ENCODE results near the gene INSM2.

INSM2 gene, protein sequence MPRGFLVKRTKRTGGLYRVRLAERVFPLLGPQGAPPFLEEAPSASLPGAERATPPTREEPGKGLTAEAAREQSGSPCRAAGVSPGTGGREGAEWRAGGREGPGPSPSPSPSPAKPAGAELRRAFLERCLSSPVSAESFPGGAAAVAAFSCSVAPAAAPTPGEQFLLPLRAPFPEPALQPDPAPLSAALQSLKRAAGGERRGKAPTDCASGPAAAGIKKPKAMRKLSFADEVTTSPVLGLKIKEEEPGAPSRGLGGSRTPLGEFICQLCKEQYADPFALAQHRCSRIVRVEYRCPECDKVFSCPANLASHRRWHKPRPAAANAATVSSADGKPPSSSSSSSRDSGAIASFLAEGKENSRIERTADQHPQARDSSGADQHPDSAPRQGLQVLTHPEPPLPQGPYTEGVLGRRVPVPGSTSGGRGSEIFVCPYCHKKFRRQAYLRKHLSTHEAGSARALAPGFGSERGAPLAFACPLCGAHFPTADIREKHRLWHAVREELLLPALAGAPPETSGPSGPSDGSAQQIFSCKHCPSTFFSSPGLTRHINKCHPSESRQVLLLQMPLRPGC

DNA sequence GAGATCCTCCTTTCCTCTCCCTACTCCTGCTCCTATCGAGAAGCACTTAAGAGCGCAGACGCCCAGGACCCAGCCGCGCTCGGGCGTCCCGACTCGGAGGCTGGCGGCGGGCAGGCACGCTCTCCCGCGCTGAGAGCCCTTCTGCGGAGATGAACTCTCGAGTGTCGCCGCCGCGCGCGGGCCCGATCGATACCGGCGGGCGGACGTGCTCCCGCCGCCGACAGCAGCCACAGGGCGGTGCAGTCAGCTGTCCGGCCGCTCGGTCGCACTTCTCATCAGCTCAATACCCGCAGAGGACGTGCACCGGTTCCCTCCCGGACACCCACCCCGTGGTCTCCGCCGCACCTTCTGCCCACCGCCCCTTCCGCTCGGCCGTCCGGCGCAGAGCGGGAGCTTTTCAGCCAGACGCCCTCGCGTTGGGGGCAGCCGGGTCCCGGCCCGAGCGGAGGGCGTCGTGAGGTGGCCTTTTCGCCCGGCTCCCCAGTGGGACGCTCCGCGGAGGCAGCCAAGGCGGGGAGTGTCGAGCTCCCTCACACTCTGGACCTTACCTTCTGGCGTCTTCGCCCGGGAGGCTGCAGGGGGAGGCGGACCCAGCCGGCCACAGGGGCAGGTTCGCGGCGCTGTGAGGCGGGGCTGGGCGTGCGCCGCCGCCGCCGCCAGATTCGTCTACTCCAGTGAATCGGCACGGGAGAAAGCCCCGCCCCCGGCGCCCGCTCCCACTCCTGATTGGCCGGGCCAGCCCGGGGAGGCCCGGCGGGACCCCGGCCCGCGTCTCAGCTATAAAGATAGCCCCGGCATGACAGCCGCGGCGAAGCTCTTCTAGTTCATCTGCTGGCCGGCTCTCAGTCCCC is at the start of gene INSM2:
TSS of gene INSM2 (plus strand) at position 808 of the 851 bp plus-strand sequence. CDS start 89 bp downstream, outside the sequence.
- peak in 1 of 2 donors; percentile 60 for DNase-seq (ENCODE audit: low read depth in 2 of 2)

DNA sequence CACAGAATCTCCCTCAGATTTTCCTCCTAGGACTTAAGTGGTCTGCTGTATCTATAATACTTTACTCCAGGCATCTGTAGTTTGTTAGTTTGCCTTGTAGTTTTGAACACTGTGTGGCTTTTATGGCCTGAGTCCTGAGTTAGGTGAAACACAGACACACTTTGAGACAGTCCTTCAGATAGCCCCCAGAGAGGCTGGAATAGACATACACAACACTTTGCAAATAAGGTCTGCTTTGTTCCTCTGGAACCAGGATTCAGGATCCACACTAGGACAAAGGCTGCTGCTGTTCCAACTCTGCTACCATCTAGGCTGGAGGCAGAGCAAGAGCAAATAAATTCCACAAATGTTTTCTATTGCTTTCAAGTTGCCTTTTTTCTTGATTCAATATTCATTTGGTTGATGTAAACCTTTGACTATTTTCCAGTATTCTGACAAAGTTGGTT is 41.4 kb upstream of the INSM2 start:
- DNase-seq (ENCODE audit: low read depth in 2 of 2) = no peak

DNA sequence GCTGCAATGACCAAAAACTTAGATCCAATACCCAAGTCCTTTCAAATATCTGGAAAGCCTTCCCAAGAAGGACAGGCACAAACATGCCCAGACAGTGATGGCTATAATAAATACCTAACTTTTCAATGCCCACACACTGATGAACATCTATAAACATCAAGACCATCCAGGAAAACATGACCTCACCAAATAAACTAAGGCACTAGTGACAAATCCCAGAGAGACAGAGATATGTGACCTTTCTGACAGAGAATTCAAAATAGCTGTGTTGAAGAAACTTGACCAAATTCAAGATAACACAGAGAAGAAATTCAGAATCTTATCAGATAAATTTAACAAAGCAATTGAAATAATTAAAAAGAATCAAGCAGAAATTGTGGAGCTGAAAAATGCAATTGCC is 38.7 kb upstream of the INSM2 start:
- DNase-seq (ENCODE audit: low read depth in 2 of 2) = no peak

DNA sequence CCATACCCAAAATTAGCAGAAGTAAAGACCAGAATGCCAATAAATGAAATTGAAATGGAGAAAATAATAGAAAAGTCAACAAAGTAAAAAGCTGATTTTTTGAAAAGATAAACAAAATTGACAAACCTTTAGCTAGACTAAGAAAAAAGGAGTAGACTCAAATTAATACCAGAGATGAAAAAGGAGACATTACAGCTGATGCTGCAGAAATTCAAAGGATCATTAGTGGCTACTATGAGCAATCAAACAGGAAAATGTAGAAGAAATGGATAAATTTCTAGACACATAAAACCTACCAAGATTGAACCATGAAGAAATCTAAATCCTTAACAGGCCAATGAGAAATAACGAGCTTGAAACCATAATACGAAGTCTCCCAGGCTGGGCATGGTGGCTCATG is 34.8 kb upstream of the INSM2 start:
- no peak for DNase-seq (ENCODE audit: low read depth in 2 of 2)

DNA sequence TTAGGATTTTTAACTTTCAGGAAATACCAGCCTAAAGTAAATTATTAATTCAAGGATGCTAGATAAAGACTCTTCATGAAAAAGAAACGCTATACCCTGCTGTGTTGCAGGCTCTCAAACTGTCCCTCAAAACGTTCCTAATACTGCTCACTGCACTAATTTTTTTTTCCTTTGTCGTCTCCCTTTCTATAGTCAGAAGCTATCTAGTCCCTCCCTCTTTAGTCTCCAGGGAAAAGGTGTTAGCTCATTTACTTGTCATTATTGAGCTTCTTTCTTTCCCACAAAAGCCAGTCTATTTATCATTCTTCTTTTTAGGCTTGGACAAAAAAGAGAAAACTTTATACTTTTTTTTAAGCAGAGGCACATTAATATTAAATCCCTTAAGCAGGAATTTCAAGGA is 30.3 kb upstream of the INSM2 start:
- DNase-seq (ENCODE audit: low read depth in 2 of 2) = no peak

DNA sequence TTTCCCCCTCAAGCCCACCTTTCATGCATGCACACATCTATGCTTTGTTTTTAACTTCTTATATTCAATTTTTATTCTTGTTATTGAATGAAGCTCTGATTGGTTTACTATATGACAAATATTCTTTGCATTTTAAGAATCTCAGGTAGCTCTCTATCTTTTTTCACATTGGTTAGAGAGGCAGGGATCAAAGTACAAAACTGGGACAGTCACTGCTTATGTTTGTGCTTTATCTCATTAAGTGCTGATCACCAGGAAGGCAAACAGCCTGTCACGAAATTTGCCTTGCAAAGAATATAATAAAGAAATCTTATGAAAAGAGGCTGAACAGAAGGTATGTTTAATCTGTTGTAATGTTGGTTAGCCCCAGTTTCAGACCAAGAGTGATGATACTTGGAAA is 29.7 kb upstream of the INSM2 start:
- no peak for DNase-seq (ENCODE audit: low read depth in 2 of 2)

DNA sequence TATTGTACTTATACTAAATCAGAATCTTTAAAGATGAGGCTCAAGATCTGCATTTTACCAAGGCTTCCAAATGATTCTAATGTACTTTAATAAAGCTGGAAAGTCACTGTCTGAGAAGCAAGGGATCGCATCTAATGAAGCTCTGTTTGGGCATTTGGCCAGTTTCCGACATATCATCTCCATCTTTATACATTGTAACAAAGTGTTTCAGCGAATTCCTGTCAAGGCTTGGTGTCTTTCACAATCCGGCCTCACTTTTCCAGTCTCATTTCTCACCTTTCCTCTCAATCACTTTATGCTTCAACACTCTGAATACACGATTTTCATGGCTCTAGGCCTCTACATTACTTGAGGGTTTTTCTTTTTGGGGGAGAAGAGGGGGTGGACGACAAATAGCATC is 27.5 kb upstream of the INSM2 start:
- DNase-seq (ENCODE audit: low read depth in 2 of 2) = no peak

DNA sequence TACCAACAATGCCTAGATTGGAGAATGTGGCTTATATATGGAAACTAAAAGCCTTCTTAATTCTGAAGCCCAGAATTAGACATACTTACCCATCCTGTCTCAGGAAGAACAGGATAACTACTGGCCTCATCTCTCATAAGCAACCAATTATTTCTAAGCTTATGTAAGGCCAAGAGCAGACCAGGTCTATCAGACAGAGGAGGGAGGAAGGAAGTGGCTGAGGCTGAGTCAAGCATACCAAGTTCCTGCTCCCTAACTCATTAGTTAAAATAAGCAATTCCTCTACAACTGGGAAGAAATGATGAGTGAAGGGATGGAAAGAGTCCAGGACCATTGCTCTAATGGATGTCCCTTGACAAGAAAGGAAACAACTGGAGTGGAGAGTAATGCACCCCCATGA is 27.0 kb upstream of the INSM2 start:
- DNase-seq (ENCODE audit: low read depth in 2 of 2) = no peak

DNA sequence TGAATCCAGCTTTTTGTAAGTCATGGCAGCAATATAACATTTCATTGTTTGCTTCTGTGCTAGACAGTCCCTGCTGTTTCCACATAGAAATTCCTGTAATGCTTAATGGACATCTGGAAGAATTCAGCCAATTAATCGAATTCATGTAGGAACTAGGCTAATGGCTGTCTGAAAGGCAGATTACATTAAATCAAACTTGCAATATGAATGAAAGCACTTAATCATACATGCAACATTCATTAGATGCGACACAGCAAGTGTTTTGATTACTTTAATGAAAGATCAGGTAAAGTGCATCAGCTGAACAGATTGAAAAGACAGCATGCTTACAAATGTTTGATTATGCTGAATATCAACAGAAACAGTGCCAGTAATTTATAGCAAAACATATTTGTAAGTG is 24.1 kb upstream of the INSM2 start:
- no peak for DNase-seq (ENCODE audit: low read depth in 2 of 2)

DNA sequence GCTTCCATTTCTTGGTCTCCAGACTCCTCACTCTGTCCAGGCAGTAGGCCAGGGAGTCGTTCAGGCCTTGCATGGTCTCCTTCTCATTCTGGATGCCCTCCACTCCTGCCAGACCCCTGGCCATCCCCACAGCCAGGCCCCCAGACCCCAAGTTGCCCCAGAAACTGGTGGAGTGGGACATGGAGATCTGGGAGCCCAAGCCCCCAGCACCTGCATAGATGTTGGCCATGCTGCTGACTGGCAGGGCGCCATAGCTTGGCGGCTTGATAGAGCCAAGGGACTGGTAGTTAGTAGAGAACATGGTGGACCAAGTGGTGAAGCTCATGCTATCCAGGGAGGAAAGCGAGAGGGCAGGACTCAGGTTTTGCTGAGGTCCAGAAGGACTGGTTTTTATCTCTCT is 21.2 kb upstream of the INSM2 start:
- DNase-seq (ENCODE audit: low read depth in 2 of 2) = no peak

DNA sequence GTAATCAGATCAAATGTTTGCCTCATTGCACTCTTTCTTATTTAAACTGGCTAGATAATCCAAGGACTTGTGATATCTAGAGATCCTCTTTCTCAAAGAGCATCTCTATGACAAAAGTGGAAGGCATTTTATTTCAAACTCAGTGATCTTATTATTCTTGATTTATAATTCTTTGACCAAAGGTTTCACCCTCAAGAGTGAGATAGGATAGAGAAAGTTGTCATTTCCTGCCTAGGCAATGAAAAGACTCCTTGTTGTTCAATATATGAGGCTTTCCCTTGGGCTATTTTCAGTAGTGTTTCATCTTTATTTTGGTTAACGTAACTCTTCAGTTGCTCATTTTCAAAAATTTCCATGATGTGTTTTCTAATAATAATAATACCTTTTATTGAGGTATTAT is 18.0 kb upstream of the INSM2 start:
- DNase-seq (ENCODE audit: low read depth in 2 of 2) = no peak

DNA sequence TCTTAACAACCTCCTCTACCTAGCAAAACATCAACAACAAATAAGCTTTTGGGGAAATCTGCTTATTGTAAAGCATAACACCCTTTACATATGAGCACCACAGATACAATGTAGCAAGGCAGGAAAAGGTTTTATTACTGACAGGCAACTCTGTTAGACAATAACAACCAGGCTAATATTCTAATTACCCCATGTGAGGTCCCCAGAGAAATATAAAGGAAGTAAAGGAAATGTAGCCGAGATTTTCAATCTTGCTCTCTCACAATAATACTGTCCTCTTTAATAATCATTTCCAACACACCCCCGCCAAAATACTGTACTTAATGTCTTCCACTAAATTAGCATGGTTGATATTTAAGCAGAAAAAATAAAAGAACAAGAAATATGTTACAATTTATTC is 14.0 kb upstream of the INSM2 start:
- no peak for DNase-seq (ENCODE audit: low read depth in 2 of 2)

DNA sequence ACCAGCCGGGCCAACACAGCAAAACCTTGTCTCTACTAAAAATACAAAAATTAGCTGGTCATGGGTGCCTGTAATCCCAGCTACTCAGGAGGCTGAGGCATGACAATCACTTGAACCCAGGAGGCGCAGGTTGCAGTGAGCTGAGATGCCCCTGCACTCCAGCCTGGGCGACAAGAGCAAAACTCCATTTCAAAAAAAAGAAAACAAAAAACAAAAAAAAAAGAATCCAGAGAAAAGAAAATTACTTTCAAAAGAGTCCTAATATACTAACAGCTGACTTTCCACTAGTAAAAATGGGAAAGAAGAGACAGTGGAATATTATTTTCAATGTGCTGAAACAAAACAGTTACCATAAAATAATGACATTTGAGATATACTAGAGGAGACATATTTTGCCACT is 8.3 kb upstream of the INSM2 start:
- no peak for DNase-seq (ENCODE audit: low read depth in 2 of 2)

DNA sequence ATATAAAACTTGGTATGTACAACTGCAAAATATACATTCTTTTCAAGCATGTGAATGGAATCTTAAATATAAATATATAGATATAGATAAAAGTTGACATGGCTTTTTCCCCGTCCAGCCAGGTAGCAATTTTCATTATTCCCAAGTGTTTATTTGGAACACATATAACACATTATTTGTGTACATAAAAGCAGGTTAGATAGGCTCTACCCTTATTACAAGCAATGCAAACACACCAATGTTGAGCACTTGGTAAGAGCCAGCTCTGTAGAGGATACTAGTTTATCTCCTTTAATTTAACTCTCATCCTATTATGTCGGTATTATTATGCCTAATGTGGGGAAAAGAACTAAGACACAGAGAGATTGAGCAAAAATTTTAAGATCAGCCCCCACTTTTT is 7.0 kb upstream of the INSM2 start:
- DNase-seq (ENCODE audit: low read depth in 2 of 2) = no peak

DNA sequence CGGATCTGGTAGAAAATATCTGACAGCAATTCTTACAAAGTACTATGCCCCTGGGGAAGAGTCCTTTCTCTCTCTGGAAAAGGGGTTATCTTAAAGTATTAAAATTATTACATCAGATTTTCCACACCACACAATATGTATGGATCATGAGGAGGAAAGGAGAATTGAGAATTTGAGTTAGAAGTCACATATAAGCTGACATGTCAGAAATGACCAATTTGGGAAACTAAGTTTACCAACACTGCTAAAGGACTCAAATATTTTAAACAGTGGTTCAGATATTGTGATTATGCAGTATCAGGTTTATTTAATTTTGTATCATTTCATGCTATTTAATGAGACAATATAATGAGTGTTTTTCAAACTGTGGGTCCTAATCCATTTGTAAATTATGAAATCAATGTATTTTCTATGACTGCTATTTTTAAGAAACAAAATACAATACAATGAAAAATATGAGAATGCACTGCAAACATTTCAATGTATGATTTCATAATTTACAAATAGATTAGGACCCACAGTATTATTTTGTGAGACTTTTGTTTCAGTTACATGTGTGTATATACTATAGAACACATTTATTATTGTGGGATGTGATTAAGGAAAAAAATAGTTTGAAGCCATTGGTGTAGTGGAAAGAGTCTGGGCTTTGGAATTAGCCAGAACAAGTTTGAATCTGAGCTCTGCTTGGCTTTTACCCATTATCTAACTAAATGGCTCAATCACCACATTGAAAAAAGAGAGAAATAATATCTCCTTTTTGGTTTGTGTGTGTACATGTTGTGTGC is 1.8 kb upstream of the INSM2 start:
- no peak for DNase-seq (ENCODE audit: low read depth in 2 of 2)

DNA sequence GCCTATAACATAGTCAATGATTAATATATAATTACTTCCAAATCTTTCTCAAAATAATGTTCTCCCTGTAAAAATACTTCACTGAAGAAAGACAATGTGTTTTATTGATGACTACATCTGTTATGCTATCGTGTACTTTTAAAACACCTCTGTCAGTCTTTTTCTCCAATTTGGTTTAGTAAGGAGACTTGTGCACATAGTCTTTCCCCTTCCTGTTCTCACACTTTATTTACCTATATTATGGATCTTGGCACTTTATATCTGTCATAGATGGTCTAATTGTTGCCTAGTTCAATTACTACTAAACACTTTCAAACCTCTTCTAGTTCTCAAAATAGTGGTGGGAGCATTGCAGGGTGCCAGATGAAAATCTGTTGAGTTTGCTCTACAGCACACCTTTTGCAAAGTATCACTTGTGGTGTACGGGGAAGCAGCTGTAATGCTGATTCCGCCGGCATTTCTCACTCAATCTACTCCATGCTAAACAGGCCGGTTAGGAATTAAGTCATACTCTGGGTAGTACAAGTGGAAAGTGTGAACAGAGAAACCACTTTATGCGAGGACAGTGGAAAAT is 1.1 kb upstream of the INSM2 start:
- no peak for DNase-seq (ENCODE audit: low read depth in 2 of 2)

DNA sequence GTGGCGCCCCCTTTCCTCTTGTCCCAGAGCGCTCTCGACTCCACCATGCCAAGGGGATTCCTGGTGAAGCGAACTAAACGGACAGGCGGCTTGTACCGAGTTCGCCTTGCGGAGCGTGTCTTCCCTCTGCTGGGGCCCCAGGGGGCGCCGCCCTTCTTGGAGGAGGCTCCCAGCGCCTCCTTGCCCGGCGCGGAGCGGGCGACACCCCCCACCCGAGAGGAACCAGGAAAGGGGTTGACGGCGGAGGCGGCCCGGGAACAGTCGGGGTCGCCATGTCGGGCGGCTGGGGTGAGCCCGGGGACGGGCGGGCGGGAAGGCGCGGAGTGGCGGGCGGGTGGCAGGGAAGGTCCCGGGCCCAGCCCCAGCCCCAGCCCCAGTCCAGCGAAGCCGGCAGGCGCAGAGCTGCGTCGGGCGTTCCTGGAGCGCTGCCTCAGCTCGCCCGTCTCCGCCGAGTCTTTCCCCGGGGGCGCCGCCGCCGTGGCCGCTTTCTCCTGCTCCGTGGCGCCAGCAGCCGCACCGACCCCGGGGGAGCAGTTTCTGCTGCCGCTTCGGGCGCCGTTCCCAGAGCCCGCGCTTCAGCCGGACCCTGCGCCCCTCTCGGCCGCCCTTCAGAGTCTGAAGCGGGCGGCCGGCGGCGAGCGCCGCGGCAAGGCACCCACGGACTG is 376 bp downstream of the INSM2 start:
- no peak for DNase-seq (ENCODE audit: low read depth in 2 of 2)

DNA sequence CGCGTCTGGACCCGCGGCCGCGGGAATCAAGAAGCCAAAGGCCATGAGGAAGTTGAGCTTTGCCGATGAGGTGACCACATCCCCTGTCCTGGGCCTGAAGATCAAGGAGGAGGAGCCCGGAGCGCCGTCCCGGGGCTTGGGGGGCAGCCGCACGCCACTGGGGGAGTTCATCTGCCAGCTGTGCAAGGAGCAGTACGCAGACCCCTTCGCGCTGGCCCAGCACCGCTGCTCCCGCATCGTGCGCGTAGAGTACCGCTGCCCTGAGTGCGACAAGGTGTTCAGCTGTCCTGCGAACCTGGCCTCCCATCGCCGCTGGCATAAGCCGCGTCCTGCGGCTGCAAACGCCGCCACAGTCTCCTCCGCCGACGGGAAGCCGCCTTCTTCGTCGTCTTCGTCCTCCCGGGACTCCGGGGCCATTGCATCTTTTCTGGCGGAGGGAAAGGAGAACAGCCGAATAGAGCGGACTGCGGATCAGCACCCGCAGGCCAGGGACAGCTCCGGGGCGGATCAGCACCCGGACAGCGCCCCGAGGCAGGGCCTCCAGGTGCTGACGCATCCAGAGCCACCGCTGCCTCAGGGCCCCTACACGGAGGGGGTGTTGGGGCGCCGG is 1.0 kb downstream of the INSM2 start:
- DNase-seq (ENCODE audit: low read depth in 2 of 2) = peak; percentile 5 to 42

DNA sequence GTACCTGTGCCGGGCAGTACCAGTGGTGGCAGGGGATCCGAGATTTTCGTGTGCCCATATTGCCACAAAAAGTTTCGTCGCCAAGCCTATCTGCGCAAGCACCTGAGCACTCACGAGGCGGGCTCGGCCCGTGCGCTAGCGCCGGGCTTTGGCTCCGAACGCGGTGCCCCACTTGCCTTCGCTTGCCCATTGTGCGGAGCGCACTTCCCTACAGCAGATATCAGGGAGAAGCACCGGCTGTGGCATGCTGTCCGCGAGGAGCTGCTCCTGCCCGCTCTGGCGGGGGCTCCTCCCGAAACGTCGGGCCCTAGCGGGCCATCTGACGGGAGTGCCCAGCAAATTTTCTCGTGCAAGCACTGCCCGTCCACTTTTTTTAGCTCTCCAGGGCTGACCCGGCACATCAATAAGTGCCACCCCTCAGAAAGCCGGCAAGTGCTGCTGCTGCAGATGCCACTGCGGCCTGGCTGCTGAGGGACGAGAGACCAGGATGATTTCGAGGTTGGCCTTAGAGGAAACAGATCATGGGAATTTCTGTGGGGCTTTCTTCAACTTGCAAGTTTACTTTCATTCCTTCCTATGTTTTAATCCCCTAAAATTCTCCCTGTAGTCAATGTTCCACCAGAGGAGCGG is 1.6 kb downstream of the INSM2 start:
- no peak for DNase-seq (ENCODE audit: low read depth in 2 of 2)

DNA sequence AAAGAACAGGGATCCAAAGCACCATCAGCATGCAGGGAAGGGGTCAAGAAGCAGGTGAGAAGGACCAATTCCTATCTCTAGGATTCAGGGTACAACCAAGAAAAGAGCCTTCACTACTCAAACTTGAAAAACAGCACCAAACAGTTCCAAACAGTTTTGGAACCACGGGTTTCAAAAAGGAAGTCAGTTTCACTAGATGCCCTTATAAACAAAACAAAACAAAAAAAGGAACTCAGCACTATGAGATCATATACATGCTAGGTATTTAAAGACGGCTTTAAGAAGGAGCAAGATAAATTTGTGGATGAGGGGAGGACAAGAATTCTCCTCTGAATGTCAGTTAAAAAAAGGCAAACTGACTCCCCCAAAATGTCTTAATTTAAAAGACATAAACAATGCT is 6.0 kb downstream of the INSM2 start:
- DNase-seq (ENCODE audit: low read depth in 2 of 2) = no peak

All from stimulated activated CD4-positive, alpha-beta T cell treated with anti-CD3 and anti-CD28 coated beads, Interleukin-1b, Interleukin-23, amount 100 ng/mL, for 1 hour (primary cell).